ENCODE data around the gene STARD3.

DNA sequence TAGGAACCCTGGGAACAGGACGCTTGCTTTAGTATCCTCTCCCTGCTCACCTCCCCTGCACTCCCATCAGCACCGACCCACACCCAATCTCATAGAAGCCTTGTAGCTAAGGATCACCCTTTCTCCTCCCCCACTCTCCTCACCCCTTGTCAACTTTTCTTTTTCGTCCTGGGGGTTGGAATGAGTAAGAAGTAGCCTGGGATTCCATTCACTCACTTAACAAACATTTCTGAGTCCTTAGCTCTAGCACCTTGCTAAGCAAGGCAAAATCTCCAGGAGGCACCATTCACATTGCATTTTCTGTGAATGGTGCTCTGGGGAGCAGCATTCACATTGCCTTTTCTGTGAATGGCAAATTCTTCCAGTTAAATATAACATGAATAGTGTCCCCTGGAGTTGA lies 52.0 kb downstream of the STARD3 start:
- TF ChIP-seq, protein P1, sequence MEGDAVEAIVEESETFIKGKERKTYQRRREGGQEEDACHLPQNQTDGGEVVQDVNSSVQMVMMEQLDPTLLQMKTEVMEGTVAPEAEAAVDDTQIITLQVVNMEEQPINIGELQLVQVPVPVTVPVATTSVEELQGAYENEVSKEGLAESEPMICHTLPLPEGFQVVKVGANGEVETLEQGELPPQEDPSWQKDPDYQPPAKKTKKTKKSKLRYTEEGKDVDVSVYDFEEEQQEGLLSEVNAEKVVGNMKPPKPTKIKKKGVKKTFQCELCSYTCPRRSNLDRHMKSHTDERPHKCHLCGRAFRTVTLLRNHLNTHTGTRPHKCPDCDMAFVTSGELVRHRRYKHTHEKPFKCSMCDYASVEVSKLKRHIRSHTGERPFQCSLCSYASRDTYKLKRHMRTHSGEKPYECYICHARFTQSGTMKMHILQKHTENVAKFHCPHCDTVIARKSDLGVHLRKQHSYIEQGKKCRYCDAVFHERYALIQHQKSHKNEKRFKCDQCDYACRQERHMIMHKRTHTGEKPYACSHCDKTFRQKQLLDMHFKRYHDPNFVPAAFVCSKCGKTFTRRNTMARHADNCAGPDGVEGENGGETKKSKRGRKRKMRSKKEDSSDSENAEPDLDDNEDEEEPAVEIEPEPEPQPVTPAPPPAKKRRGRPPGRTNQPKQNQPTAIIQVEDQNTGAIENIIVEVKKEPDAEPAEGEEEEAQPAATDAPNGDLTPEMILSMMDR (conservative IDR thresholded peaks at IDR 0.05) = no peak
- no peak for TF ChIP-seq ZFX (IDR thresholded peaks at IDR 0.05)

Measured in C4-2B (cell line).